B cell (primary cell): ENCODE measurements around the gene PCLO. TPM values are rescaled to one million over a fixed set of nuclear protein-coding genes. Genes with fewer than 3 reads are reported as not detected.

Experiments
- ATAC-seq: fragments of 200-7000 bp; cut with Tn5 transposase; one replicate; pipeline ENCODE4 v1.10.0; 2021; ENCODE audit warnings: low read depth, mild to moderate bottlenecking, moderate number of reproducible peaks, moderate library complexity
- CTCF ChIA-PET: fragments of 350-600 bp; sonication (Branson Sonifier 250); formaldehyde crosslinking; loops from one replicate; lab custom pipeline; 2021; ENCODE audit warnings: antibody characterized with exemption, inconsistent platforms; lab: Charles Lee
- POLR2A ChIA-PET: fragments of 350-600 bp; sonication (Branson Sonifier 250); formaldehyde crosslinking; loops from one replicate; lab custom pipeline; 2021; ENCODE audit warnings: antibody characterized with exemption; lab: Charles Lee
- DNase-seq: peaks from one replicate; pipeline ENCODE4 v3.0.0; 2013
- H2AFZ ChIP-seq: 2 replicates; pipeline ENCODE4 v1.6.1; 2012; ENCODE audit warnings: mild to moderate bottlenecking, low read depth, low read length; ENCODE audit not compliant: insufficient read depth, poor library complexity, severe bottlenecking
- H3K27ac ChIP-seq, 2 donors: 1 replicate in 1 of 2; 2 replicates in 1 of 2; pipeline ENCODE4 v1.5.1; 2012 to 2013; ENCODE audit warnings: low read length in 2 of 2, mild to moderate bottlenecking in 2 of 2, moderate library complexity in 1 of 2
- H3K27me3 ChIP-seq, 4 experiments: fragments of 200-600 bp in 1 of 4; sonication (generic) in 1 of 4; replicated peaks in 1 of 4; 1 replicate in 2 of 4; 2 replicates in 2 of 4; pipeline versions ENCODE4 v1.6.1 to v1.7.0; 2013 to 2016; ENCODE audit warnings: low read length in 3 of 4, mild to moderate bottlenecking in 2 of 4, mixed read lengths in 1 of 4, moderate library complexity in 1 of 4; ENCODE audit not compliant: insufficient read depth in 4 of 4, control insufficient read depth in 3 of 4; ENCODE audit errors: control extremely low read depth in 1 of 4
- H3K36me3 ChIP-seq, 2 experiments: replicated peaks in 1 of 2; 1 replicate in 1 of 2; 2 replicates in 1 of 2; pipeline versions ENCODE4 v1.6.1 to v1.7.1; 2013; ENCODE audit warnings: low read length in 1 of 2; ENCODE audit not compliant: insufficient read depth in 2 of 2, control insufficient read depth in 1 of 2; ENCODE audit errors: control extremely low read depth in 1 of 2, extremely low read depth in 1 of 2
- H3K4me1 ChIP-seq, 2 donors: fragments of 200-600 bp in 1 of 2; sonication (generic) in 1 of 2; 1 replicate in 1 of 2; 2 replicates in 1 of 2; pipeline versions ENCODE4 v1.5.1 to v1.6.1; 2013 to 2017; ENCODE audit warnings: low read length in 2 of 2; ENCODE audit not compliant: control insufficient read depth in 2 of 2, insufficient read depth in 2 of 2
- H3K4me2 ChIP-seq: replicated peaks from 2 replicates; pipeline ENCODE3; 2012; ENCODE audit warnings: mild to moderate bottlenecking, low read depth, low read length; ENCODE audit not compliant: poor library complexity, severe bottlenecking
- H3K4me3 ChIP-seq, 5 experiments: fragments of 200-600 bp in 1 of 5; sonication (generic) in 1 of 5; 1 replicate in 3 of 5; 2 replicates in 2 of 5; pipeline versions ENCODE4 v1.5.1 to v1.7.0; 2011 to 2016; ENCODE audit warnings: low read length in 4 of 5, mild to moderate bottlenecking in 4 of 5, low read depth in 2 of 5, control low read depth in 1 of 5, moderate library complexity in 1 of 5; ENCODE audit not compliant: insufficient read depth in 1 of 5; ENCODE audit errors: control extremely low read depth in 1 of 5, extremely low read depth in 1 of 5
- H3K79me2 ChIP-seq: fragments of 200-600 bp; sonication (generic); one replicate; pipeline ENCODE4 v1.6.0; 2016; ENCODE audit warnings: low read length; ENCODE audit not compliant: control insufficient read depth, insufficient read depth
- H3K9ac ChIP-seq: fragments of 200-600 bp; sonication (generic); 2 replicates; pipeline ENCODE4 v1.6.1; 2017; ENCODE audit warnings: mild to moderate bottlenecking, low read length, moderate library complexity
- H3K9me3 ChIP-seq, 3 donors: one replicate each; pipeline versions ENCODE4 v1.6.1 to v1.7.1; 2013; ENCODE audit warnings: low read length in 2 of 3; ENCODE audit not compliant: control insufficient read depth in 2 of 3, insufficient read depth in 1 of 3; ENCODE audit errors: control extremely low read depth in 1 of 3
- H4K20me1 ChIP-seq: 2 replicates; pipeline ENCODE4 v1.6.0; 2012; ENCODE audit warnings: mild to moderate bottlenecking, low read length; ENCODE audit not compliant: insufficient read depth, control insufficient read depth, poor library complexity, severe bottlenecking
- H3K27ac Mint-ChIP-seq: one replicate; pipeline ENCODE4 v1.8.0; 2021; ENCODE audit warnings: mixed read lengths
- H3K27me3 Mint-ChIP-seq: one replicate; pipeline ENCODE4 v1.8.0; 2021; ENCODE audit warnings: mixed read lengths
- H3K4me1 Mint-ChIP-seq: one replicate; pipeline ENCODE4 v1.8.0; 2021; ENCODE audit warnings: mixed read lengths
- H3K4me3 Mint-ChIP-seq: one replicate; pipeline ENCODE4 v1.8.0; 2021; ENCODE audit warnings: mixed read lengths
- H3K9me3 Mint-ChIP-seq: one replicate; pipeline ENCODE4 v1.8.0; 2022; ENCODE audit warnings: mixed read lengths; ENCODE audit not compliant: insufficient read depth
- CTCF ChIP-seq: fragments of 200-600 bp; IDR thresholded peaks from one replicate; pipeline ENCODE4 v1.8.0; 2022; ENCODE audit warnings: antibody characterized with exemption, mild to moderate bottlenecking
- EZH2 ChIP-seq: IDR thresholded peaks from 2 replicates; pipeline ENCODE4 v1.6.1; 2012; ENCODE audit warnings: borderline replicate concordance, low read depth, mild to moderate bottlenecking, moderate library complexity, low read length; ENCODE audit not compliant: insufficient read depth, poor library complexity, severe bottlenecking
- WGBS: methylation state at CpG from one replicate; pipeline ENCODE4 v1.1.5; 2013; ENCODE audit warnings: missing lambda C conversion rate; ENCODE audit not compliant: insufficient coverage; 5-methylcytosine and 5-hydroxymethylcytosine counted together
- intact Hi-C: fragments of 100-400 bp; cut with micrococcal nuclease; formaldehyde crosslinking; loops from one replicate; pipeline ENCODE4 v1.10.0; 2022
- polyA plus RNA-seq: library from polyadenylated mRNA; depleted of rRNA; stranded (reverse); fragments of >200 nt; gene quantifications from 2 replicates; pipeline ENCODE4 v1.2.3, GENCODE V29; 2012
- total RNA-seq, 2 donors: library from RNA; stranded (reverse); fragments of 120-200 nt in 1 of 2; gene quantifications; 1 replicate in 1 of 2; 2 replicates in 1 of 2; pipeline versions ENCODE4 v1.2.3 to v1.2.4, GENCODE V29; 2013 to 2022

Gene PCLO
- total and polyA plus RNA-seq, 2 donors (not counting 1 experiment from before 2014, with no cell fraction given), result 0.01 to 0.32 TPM

GRCh38 chr7:82945056-82945455, 217.6 kb downstream of the PCLO start:
- no peaks in the 10 kb centered on the region for H3K4me1 Mint-ChIP-seq
- no CpG with 5 or more reads among the region's 4 CpGs for WGBS
- no peaks in the 10 kb centered on the region for H3K79me2 ChIP-seq
- H3K27ac ChIP-seq, result no peak overlapping the region
- no peak overlapping the region for H3K27ac Mint-ChIP-seq
- H2AFZ ChIP-seq, result no peak overlapping the region
- DNase-seq (no peak), ATAC-seq (no peak)
- no peaks in the 10 kb centered on the region for H3K27me3 ChIP-seq
- CTCF ChIA-PET, result no interaction called here
- H3K27me3 Mint-ChIP-seq, result no peaks in the 10 kb centered on the region
- no peaks in the 10 kb centered on the region for H3K36me3 ChIP-seq
- H3K4me3 ChIP-seq, result no peak overlapping the region
- intact Hi-C loops, result no loop called here
- H3K4me2 ChIP-seq, result no peak overlapping the region
- H3K9me3 ChIP-seq, result no peaks in the 10 kb centered on the region
- H3K9ac ChIP-seq, result no peak overlapping the region
- TF ChIP-seq EZH2, result no peak
- no peak for TF ChIP-seq CTCF
- H4K20me1 ChIP-seq, result no peaks in the 10 kb centered on the region
- POLR2A ChIA-PET, result no interaction called here
- no peak overlapping the region for H3K4me3 Mint-ChIP-seq
- peaks cover 2% of the 10 kb centered on the region for H3K9me3 Mint-ChIP-seq
- no peaks in the 10 kb centered on the region for H3K4me1 ChIP-seq

GRCh38 chr7:82932516-82932915, 230.2 kb downstream of the PCLO start:
- H3K9me3 Mint-ChIP-seq, result no peaks in the 10 kb centered on the region
- Histone ChIP-seq H3K4me3 (no peak overlapping the region), H3K36me3 (no peaks in the 10 kb centered on the region), H2AFZ (no peak overlapping the region), H3K4me2 (no peak overlapping the region), H3K9me3 (no peaks in the 10 kb centered on the region), H3K79me2 (no peaks in the 10 kb centered on the region), H4K20me1 (no peaks in the 10 kb centered on the region), H3K27ac (no peak overlapping the region), H3K9ac (no peak overlapping the region), H3K4me1 (no peaks in the 10 kb centered on the region), H3K27me3 (no peaks in the 10 kb centered on the region)
- intact Hi-C loops, result no loop called here
- H3K4me1 Mint-ChIP-seq, result no peaks in the 10 kb centered on the region
- no peak for TF ChIP-seq EZH2
- no peak for TF ChIP-seq CTCF
- H3K4me3 Mint-ChIP-seq, result no peak overlapping the region
- ChIA-PET CTCF (no interaction called here), POLR2A (no interaction called here)
- H3K27ac Mint-ChIP-seq, result no peak overlapping the region
- H3K27me3 Mint-ChIP-seq, result no peaks in the 10 kb centered on the region
- DNase-seq (no peak), ATAC-seq (no peak)
- 86% methylated on average over 1 of the region's 1 CpG for WGBS
